Measurements from ENCODE around the gene MAP10.

MAP10 gene

GRCh38 chr1:232813097-232813496 lies 7.9 kb downstream of the MAP10 start:
- H3F3A ChIP-seq (ENCODE audit: insufficient read depth, low read length) = no peaks in the 10 kb centered on the region
- H3K79me2 ChIP-seq (ENCODE audit: insufficient read depth, low read length) = no peaks in the 10 kb centered on the region
- H3K36me3 ChIP-seq (ENCODE audit: insufficient read depth, low read length) = no peaks in the 10 kb centered on the region
- H2AFZ ChIP-seq (ENCODE audit: low read length) = no peak overlapping the region
- no peak overlapping the region for H3K27ac ChIP-seq (ENCODE audit: low read depth, low read length, poor library complexity, severe bottlenecking)
- H3K9me3 ChIP-seq (ENCODE audit: low read length) = no peaks in the 10 kb centered on the region
- no peaks in the 10 kb centered on the region for H4K20me1 ChIP-seq (ENCODE audit: insufficient read depth, low read length)
- no peaks in the 10 kb centered on the region for H3K27me3 ChIP-seq (ENCODE audit: insufficient read depth, low read length)
- TF ChIP-seq CTCF (IDR thresholded peaks at IDR 0.05; ENCODE audit: low read length) = no peak
- TF ChIP-seq EZH2 (IDR thresholded peaks at IDR 0.05; ENCODE audit: borderline replicate concordance, low read length) = no peak
- H3K4me3 ChIP-seq (ENCODE audit: low read depth, low read length, poor library complexity, severe bottlenecking) = no peak overlapping the region
- no peak overlapping the region for H3K4me2 ChIP-seq (ENCODE audit: low read length)
- H3K9me2 ChIP-seq (ENCODE audit: low read depth, low read length) = no peaks in the 10 kb centered on the region
- H3K4me1 ChIP-seq (ENCODE audit: insufficient read depth, low read length, severe bottlenecking) = no peaks in the 10 kb centered on the region
- no peak overlapping the region for H3K9ac ChIP-seq (ENCODE audit: low read length)

GRCh38 chr1:232813760-232814159 lies 8.5 kb downstream of the MAP10 start:
- Histone ChIP-seq H3K79me2 (ENCODE audit: insufficient read depth, low read length) (no peaks in the 10 kb centered on the region), H2AFZ (ENCODE audit: low read length) (no peak overlapping the region), H3F3A (ENCODE audit: insufficient read depth, low read length) (no peaks in the 10 kb centered on the region), H3K9ac (ENCODE audit: low read length) (no peak overlapping the region), H3K27ac (ENCODE audit: low read depth, low read length, poor library complexity, severe bottlenecking) (no peak overlapping the region), H3K36me3 (ENCODE audit: insufficient read depth, low read length) (no peaks in the 10 kb centered on the region), H3K4me2 (ENCODE audit: low read length) (no peak overlapping the region), H3K9me2 (ENCODE audit: low read depth, low read length) (no peaks in the 10 kb centered on the region), H3K4me1 (ENCODE audit: insufficient read depth, low read length, severe bottlenecking) (no peaks in the 10 kb centered on the region), H3K27me3 (ENCODE audit: insufficient read depth, low read length) (no peaks in the 10 kb centered on the region), H3K4me3 (ENCODE audit: low read depth, low read length, poor library complexity, severe bottlenecking) (no peak overlapping the region), H3K9me3 (ENCODE audit: low read length) (no peaks in the 10 kb centered on the region), H4K20me1 (ENCODE audit: insufficient read depth, low read length) (no peaks in the 10 kb centered on the region)
- TF ChIP-seq EZH2 (IDR thresholded peaks at IDR 0.05; ENCODE audit: borderline replicate concordance, low read length) = no peak

GRCh38 chr1:232816324-232816723 lies 11.1 kb downstream of the MAP10 start:
- H3F3A ChIP-seq (ENCODE audit: insufficient read depth, low read length) = no peaks in the 10 kb centered on the region
- no peak overlapping the region for H3K27ac ChIP-seq (ENCODE audit: low read depth, low read length, poor library complexity, severe bottlenecking)
- H4K20me1 ChIP-seq (ENCODE audit: insufficient read depth, low read length) = no peaks in the 10 kb centered on the region
- TF ChIP-seq CTCF (IDR thresholded peaks at IDR 0.05; ENCODE audit: low read length) (no peak), EZH2 (IDR thresholded peaks at IDR 0.05; ENCODE audit: borderline replicate concordance, low read length) (no peak)
- H3K4me3 ChIP-seq (ENCODE audit: low read depth, low read length, poor library complexity, severe bottlenecking) = no peak overlapping the region
- no peak overlapping the region for H3K9ac ChIP-seq (ENCODE audit: low read length)
- H3K4me2 ChIP-seq (ENCODE audit: low read length) = no peak overlapping the region
- no peaks in the 10 kb centered on the region for H3K79me2 ChIP-seq (ENCODE audit: insufficient read depth, low read length)
- no peak overlapping the region for H2AFZ ChIP-seq (ENCODE audit: low read length)
- H3K4me1 ChIP-seq (ENCODE audit: insufficient read depth, low read length, severe bottlenecking) = no peaks in the 10 kb centered on the region
- H3K27me3 ChIP-seq (ENCODE audit: insufficient read depth, low read length) = no peaks in the 10 kb centered on the region
- H3K9me3 ChIP-seq (ENCODE audit: low read length) = no peaks in the 10 kb centered on the region
- H3K36me3 ChIP-seq (ENCODE audit: insufficient read depth, low read length) = no peaks in the 10 kb centered on the region
- no peaks in the 10 kb centered on the region for H3K9me2 ChIP-seq (ENCODE audit: low read depth, low read length)

GRCh38 chr1:232818040-232818439 lies 12.8 kb downstream of the MAP10 start:
- Histone ChIP-seq H3K4me3 (ENCODE audit: low read depth, low read length, poor library complexity, severe bottlenecking) (no peak overlapping the region), H3K9me2 (ENCODE audit: low read depth, low read length) (no peaks in the 10 kb centered on the region), H3K27me3 (ENCODE audit: insufficient read depth, low read length) (no peaks in the 10 kb centered on the region), H3K4me1 (ENCODE audit: insufficient read depth, low read length, severe bottlenecking) (no peaks in the 10 kb centered on the region), H3F3A (ENCODE audit: insufficient read depth, low read length) (no peaks in the 10 kb centered on the region), H3K4me2 (ENCODE audit: low read length) (no peak overlapping the region), H4K20me1 (ENCODE audit: insufficient read depth, low read length) (no peaks in the 10 kb centered on the region), H3K79me2 (ENCODE audit: insufficient read depth, low read length) (no peaks in the 10 kb centered on the region), H2AFZ (ENCODE audit: low read length) (no peak overlapping the region), H3K9ac (ENCODE audit: low read length) (no peak overlapping the region), H3K9me3 (ENCODE audit: low read length) (no peaks in the 10 kb centered on the region), H3K36me3 (ENCODE audit: insufficient read depth, low read length) (no peaks in the 10 kb centered on the region), H3K27ac (ENCODE audit: low read depth, low read length, poor library complexity, severe bottlenecking) (no peak overlapping the region)
- no peak for TF ChIP-seq CTCF (IDR thresholded peaks at IDR 0.05; ENCODE audit: low read length)
- TF ChIP-seq EZH2 (IDR thresholded peaks at IDR 0.05; ENCODE audit: borderline replicate concordance, low read length) = no peak
